ENCODE measurements around the gene NEDD4L.

Gene NEDD4L

GRCh38 chr18:58446391-58447060, 402.5 kb downstream of the NEDD4L start:
- FAIRE-seq, result no peak

- FAIRE-seq, result no peak
Observed at GRCh38 chr18:58447402-58448095, 403.5 kb downstream of the NEDD4L start.

DNA sequence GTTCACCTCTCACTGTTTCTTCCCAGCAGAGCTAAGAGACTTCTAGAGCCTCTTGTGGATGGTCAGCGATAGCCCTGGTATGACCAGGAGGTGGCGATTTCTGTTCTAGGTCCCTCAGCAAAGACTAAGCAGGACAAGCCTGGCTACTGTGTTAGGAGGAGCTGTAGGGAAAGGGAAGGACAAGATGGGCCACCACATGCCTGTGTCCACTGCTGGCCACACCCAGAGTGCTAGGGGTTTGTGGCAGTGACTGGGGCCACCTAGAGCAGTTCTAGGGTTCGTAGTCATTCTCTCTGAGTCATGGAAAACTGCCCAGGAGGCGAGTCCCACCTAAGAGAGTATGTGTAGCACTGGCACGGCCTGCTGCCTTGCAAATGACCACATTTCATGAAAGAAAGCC, 405.4 kb downstream of the NEDD4L start:
- FAIRE-seq, result no peak

Data from TTC549 (cell line).